HL-60 (cell line): ENCODE data around the gene CERKL.

Source experiments
- DNase-seq, 2 experiments: peaks; one replicate each; pipeline ENCODE4 v3.0.0-alpha.2; 2010 to 2020; ENCODE audit warnings: low read depth in 1 of 2, low spot score in 1 of 2
- H3K27ac ChIP-seq: fragments of 250-450 bp; sonication (Bioruptor Pico); replicated peaks from 2 replicates; pipeline ENCODE4 v1.5.1; 2020; ENCODE audit warnings: mild to moderate bottlenecking, moderate library complexity
- H3K27me3 ChIP-seq: fragments of 250-450 bp; sonication (Bioruptor Pico); 2 replicates; pipeline ENCODE4 v1.5.1; 2021; ENCODE audit warnings: mild to moderate bottlenecking, moderate library complexity; ENCODE audit not compliant: insufficient read depth, poor library complexity, severe bottlenecking
- H3K4me3 ChIP-seq: replicated peaks from 2 replicates; pipeline ENCODE4 v1.5.1; 2011; ENCODE audit warnings: mild to moderate bottlenecking, control low read depth, low read length; ENCODE audit not compliant: insufficient read depth
- CTCF ChIP-seq: IDR thresholded peaks from one replicate; pipeline ENCODE4 v1.5.1; 2011; ENCODE audit warnings: low read length, control low read depth, inconsistent platforms; ENCODE audit not compliant: insufficient read depth
- GABPA ChIP-seq: IDR thresholded peaks from 2 replicates; pipeline ENCODE4 v1.6.1; 2012; ENCODE audit warnings: low read depth
- POLR2AphosphoS5 ChIP-seq: IDR thresholded peaks from 2 replicates; pipeline ENCODE4 v1.6.1; 2012; ENCODE audit warnings: low read depth
- SPI1 ChIP-seq: IDR thresholded peaks from 2 replicates; pipeline ENCODE4 v1.6.1; 2012; ENCODE audit warnings: low read depth, mild to moderate bottlenecking, borderline replicate concordance
- TF ChIP-seq, protein P1 (sequence below): IDR thresholded peaks from 2 replicates; pipeline ENCODE4 v1.6.1; 2012; ENCODE audit warnings: low read depth; ENCODE audit not compliant: insufficient replicate concordance

The CERKL gene

DNA sequence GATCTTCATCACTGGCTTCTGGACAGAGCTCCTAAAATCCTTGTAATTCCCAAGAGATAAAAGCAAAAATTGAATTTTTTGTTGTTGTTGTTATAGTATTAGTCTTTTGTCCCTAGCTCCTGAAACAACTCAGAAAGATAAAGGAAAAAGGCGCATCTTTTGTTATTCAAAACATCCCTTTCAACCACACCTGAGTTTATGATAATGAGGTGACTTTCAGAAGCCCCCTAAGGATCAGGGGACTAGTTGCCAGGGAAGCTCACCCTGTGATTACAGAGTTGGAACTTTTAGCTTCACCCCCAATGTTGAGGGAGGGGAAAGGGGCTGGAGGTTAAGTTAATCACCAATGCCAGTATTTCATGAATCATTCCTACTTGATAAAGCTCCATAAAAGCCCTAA lies 10.3 kb upstream of the CERKL start:
- peaks cover 7% of the 10 kb centered on the region for H3K27me3 ChIP-seq
- no peak overlapping the region for H3K4me3 ChIP-seq
- no peak for TF ChIP-seq POLR2AphosphoS5
- TF ChIP-seq, protein P1, sequence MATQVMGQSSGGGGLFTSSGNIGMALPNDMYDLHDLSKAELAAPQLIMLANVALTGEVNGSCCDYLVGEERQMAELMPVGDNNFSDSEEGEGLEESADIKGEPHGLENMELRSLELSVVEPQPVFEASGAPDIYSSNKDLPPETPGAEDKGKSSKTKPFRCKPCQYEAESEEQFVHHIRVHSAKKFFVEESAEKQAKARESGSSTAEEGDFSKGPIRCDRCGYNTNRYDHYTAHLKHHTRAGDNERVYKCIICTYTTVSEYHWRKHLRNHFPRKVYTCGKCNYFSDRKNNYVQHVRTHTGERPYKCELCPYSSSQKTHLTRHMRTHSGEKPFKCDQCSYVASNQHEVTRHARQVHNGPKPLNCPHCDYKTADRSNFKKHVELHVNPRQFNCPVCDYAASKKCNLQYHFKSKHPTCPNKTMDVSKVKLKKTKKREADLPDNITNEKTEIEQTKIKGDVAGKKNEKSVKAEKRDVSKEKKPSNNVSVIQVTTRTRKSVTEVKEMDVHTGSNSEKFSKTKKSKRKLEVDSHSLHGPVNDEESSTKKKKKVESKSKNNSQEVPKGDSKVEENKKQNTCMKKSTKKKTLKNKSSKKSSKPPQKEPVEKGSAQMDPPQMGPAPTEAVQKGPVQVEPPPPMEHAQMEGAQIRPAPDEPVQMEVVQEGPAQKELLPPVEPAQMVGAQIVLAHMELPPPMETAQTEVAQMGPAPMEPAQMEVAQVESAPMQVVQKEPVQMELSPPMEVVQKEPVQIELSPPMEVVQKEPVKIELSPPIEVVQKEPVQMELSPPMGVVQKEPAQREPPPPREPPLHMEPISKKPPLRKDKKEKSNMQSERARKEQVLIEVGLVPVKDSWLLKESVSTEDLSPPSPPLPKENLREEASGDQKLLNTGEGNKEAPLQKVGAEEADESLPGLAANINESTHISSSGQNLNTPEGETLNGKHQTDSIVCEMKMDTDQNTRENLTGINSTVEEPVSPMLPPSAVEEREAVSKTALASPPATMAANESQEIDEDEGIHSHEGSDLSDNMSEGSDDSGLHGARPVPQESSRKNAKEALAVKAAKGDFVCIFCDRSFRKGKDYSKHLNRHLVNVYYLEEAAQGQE: no peak
- no peak for TF ChIP-seq GABPA
- TF ChIP-seq SPI1: no peak
- no peak for DNase-seq
- H3K27ac ChIP-seq: no peak overlapping the region

- TF ChIP-seq CTCF: no peak
- no peak for TF ChIP-seq GABPA
- TF ChIP-seq SPI1: no peak
- TF ChIP-seq, protein P1: no peak
- no peak for TF ChIP-seq POLR2AphosphoS5
- Histone ChIP-seq H3K4me3 (no peak overlapping the region), H3K27me3 (peaks cover 11% of the 10 kb centered on the region), H3K27ac (no peak overlapping the region)
- no peak for DNase-seq
Measured at GRCh38 chr2:181662287-181662686, 5.4 kb upstream of the CERKL start.

- Histone ChIP-seq H3K4me3 (no peak overlapping the region), H3K27ac (no peak overlapping the region), H3K27me3 (peaks cover 27% of the 10 kb centered on the region)
- no peak for DNase-seq
- no peak for TF ChIP-seq POLR2AphosphoS5
- no peak for TF ChIP-seq SPI1
- no peak for TF ChIP-seq CTCF
- no peak for TF ChIP-seq GABPA
- TF ChIP-seq, protein P1: no peak
Measured at GRCh38 chr2:181660181-181660580, 3.3 kb upstream of the CERKL start.

DNA sequence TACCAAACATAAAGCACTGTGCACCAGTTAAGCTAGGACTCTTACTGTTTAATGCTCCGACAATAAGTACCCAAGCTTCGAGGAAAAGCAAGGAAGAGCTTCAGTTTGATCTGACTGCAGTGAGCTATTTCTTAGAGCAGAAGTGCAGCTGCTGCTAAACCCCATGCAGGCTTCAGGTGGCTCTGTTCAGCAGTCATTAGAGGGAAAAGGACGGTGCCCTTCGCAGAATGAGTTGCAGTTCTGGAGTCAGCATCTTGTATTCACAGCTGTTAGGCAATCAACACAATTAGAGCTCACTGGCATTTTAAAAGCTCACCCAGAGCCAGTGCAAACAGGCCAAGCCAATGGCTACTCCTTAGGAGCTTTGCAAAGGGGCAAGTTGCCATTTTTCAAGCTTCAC lies 1.5 kb upstream of the CERKL start:
- no peak for DNase-seq
- Histone ChIP-seq H3K4me3 (no peak overlapping the region), H3K27me3 (peaks cover 27% of the 10 kb centered on the region), H3K27ac (no peak overlapping the region)
- TF ChIP-seq GABPA (no peak), POLR2AphosphoS5 (no peak), CTCF (no peak), SPI1 (no peak)
- TF ChIP-seq, protein P1: no peak
